Neural cell (in vitro differentiated cells): ENCODE data around the gene SLC35G6. TPM values are rescaled to one million over a fixed set of nuclear protein-coding genes. Genes with fewer than 3 reads are reported as not detected.
"Not testable (repeated sequence)": the region's sequence is repeated elsewhere in the genome, so short reads cannot be mapped to it uniquely, and the experiment has no call there.

Experiments used
- H2AFZ ChIP-seq: fragments of 200-600, 300-800 bp; sonication (generic), shearing (Covaris generic); 2 replicates; pipeline ENCODE4 v1.6.0; 2014; ENCODE audit warnings: low read depth, mild to moderate bottlenecking, antibody characterized with exemption, low read length, moderate library complexity
- H3F3A ChIP-seq: fragments of 200-600 bp; shearing (Covaris generic); 2 replicates; pipeline ENCODE4 v1.6.1; 2016; ENCODE audit warnings: mild to moderate bottlenecking, moderate library complexity, mixed read lengths, antibody characterized with exemption, low read length; ENCODE audit not compliant: insufficient read depth, poor library complexity, severe bottlenecking
- H3K27ac ChIP-seq: fragments of 200-600, 300-800 bp; sonication (generic), shearing (Covaris generic); 2 replicates; pipeline ENCODE4 v1.5.1; 2014; ENCODE audit warnings: mild to moderate bottlenecking, low read length, moderate library complexity
- H3K27me3 ChIP-seq: fragments of 300-800, 200-600 bp; sonication (generic), shearing (Covaris generic); 2 replicates; pipeline ENCODE4 v1.6.0; 2014; ENCODE audit warnings: mild to moderate bottlenecking, low read depth, low read length, moderate library complexity; ENCODE audit not compliant: insufficient read depth
- H3K36me3 ChIP-seq: fragments of 300-800, 200-600 bp; sonication (generic), shearing (Covaris generic); 2 replicates; pipeline ENCODE4 v1.5.1; 2014; ENCODE audit warnings: mild to moderate bottlenecking, antibody characterized with exemption, low read length, moderate library complexity; ENCODE audit not compliant: insufficient read depth
- H3K4me2 ChIP-seq: fragments of 300-800, 200-600 bp; sonication (generic), shearing (Covaris generic); 2 replicates; pipeline ENCODE4 v1.6.0; 2014; ENCODE audit warnings: mild to moderate bottlenecking, low read length
- H3K4me3 ChIP-seq: fragments of 300-800, 200-600 bp; sonication (generic), shearing (Covaris generic); 2 replicates; pipeline ENCODE4 v1.5.1; 2014; ENCODE audit warnings: mild to moderate bottlenecking, low read length, moderate library complexity
- H3K79me2 ChIP-seq: fragments of 200-600 bp; shearing (Covaris generic); replicated peaks from 2 replicates; pipeline ENCODE4 v1.6.0; 2014; ENCODE audit warnings: mild to moderate bottlenecking, low read length, moderate library complexity; ENCODE audit not compliant: insufficient read depth
- H3K9ac ChIP-seq: fragments of 300-800, 200-600 bp; sonication (generic), shearing (Covaris generic); 2 replicates; pipeline ENCODE4 v1.6.1; 2016; ENCODE audit warnings: mild to moderate bottlenecking, low read length, mixed read lengths
- H3K9me2 ChIP-seq: fragments of 200-600 bp; shearing (Covaris generic); 2 replicates; pipeline ENCODE4 v1.6.1; 2016; ENCODE audit warnings: mild to moderate bottlenecking, low read length, mixed read lengths; ENCODE audit not compliant: insufficient read depth
- H3K9me3 ChIP-seq: fragments of 200-600, 300-800 bp; sonication (generic), shearing (Covaris generic); 2 replicates; pipeline ENCODE4 v1.6.1; 2016; ENCODE audit warnings: mild to moderate bottlenecking, mixed run types, low read length, moderate library complexity, mixed read lengths
- H4K20me1 ChIP-seq: fragments of 200-600 bp; shearing (Covaris generic); 2 replicates; pipeline ENCODE4 v1.6.1; 2016; ENCODE audit warnings: mild to moderate bottlenecking, mixed run types; ENCODE audit not compliant: insufficient read depth
- CTCF ChIP-seq: fragments of 450-650 bp; IDR thresholded peaks from 2 replicates; pipeline ENCODE4 v1.5.1; 2014; ENCODE audit warnings: antibody characterized with exemption, mild to moderate bottlenecking, moderate library complexity; ENCODE audit not compliant: poor library complexity, severe bottlenecking
- EP300 ChIP-seq: fragments of 450-650 bp; conservative IDR thresholded peaks from 2 replicates; pipeline ENCODE4 v1.6.1; 2014; ENCODE audit warnings: antibody characterized with exemption, mild to moderate bottlenecking, moderate library complexity; ENCODE audit not compliant: poor library complexity, severe bottlenecking
- EZH2 ChIP-seq: fragments of 200-600, 300-800 bp; shearing (Covaris generic), sonication (generic); IDR thresholded peaks from 2 replicates; pipeline ENCODE4 v1.6.1; 2014; ENCODE audit warnings: antibody characterized with exemption, low read length, borderline replicate concordance, mild to moderate bottlenecking; ENCODE audit not compliant: insufficient read depth, poor library complexity, severe bottlenecking
- MXI1 ChIP-seq: fragments of 450-650 bp; conservative IDR thresholded peaks from 2 replicates; pipeline ENCODE4 v1.6.1; 2014; ENCODE audit warnings: antibody characterized with exemption, mild to moderate bottlenecking; ENCODE audit not compliant: poor library complexity, severe bottlenecking
- POLR2AphosphoS5 ChIP-seq: IDR thresholded peaks from 2 replicates; pipeline ENCODE4 v1.6.1; 2012
- RAD21 ChIP-seq: fragments of 450-650 bp; conservative IDR thresholded peaks from 2 replicates; pipeline ENCODE4 v1.6.1; 2014; ENCODE audit warnings: antibody characterized with exemption, mild to moderate bottlenecking, moderate library complexity
- SMC3 ChIP-seq: fragments of 450-650 bp; conservative IDR thresholded peaks from 2 replicates; pipeline ENCODE4 v1.6.1; 2014; ENCODE audit warnings: antibody characterized with exemption, mild to moderate bottlenecking, moderate library complexity; ENCODE audit not compliant: poor library complexity
- TAF1 ChIP-seq: IDR thresholded peaks from 2 replicates; pipeline ENCODE4 v1.6.1; 2012; ENCODE audit warnings: low read depth
- polyA minus RNA-seq: library from RNA; depleted of rRNA, polyadenylated mRNA; stranded (reverse); fragments of >200 nt; gene quantifications from 2 replicates; pipeline ENCODE4 v1.2.3, GENCODE V29; 2014
- polyA plus RNA-seq: library from polyadenylated mRNA; depleted of rRNA; stranded (reverse); fragments of >200 nt; gene quantifications from 2 replicates; pipeline ENCODE4 v1.2.3, GENCODE V29; 2014
- TF ChIP-seq, protein P1 (sequence below): IDR thresholded peaks from 2 replicates; pipeline ENCODE4 v1.6.1; 2012; ENCODE audit warnings: borderline replicate concordance

Gene SLC35G6
- polyA plus RNA-seq (not detected in 2 replicates), polyA minus RNA-seq (not detected in 2 replicates)

- H3K27ac ChIP-seq: peak within 1 kb of the TSS; percentile 97
- not testable (repeated sequence) for H4K20me1 ChIP-seq, H3F3A ChIP-seq, H3K36me3 ChIP-seq, H3K9me3 ChIP-seq, H2AFZ ChIP-seq, H3K9me2 ChIP-seq, H3K27me3 ChIP-seq
- H3K4me3 ChIP-seq: peak within 1 kb of the TSS; percentile 91
- H3K9ac ChIP-seq: peak within 1 kb of the TSS; percentile 98
- peaks cover 53% of the 10 kb centered on the region for H3K79me2 ChIP-seq
- H3K4me2 ChIP-seq: peak within 1 kb of the TSS; percentile 87
These were observed at the start of gene SLC35G6 for GRCh38 chr17:7481275-7481674. TSS of gene SLC35G6 (plus strand) at chr17:7481446. CDS start at chr17:7481517, 71 bp downstream.

- Histone ChIP-seq H3K36me3 (no peaks in the 10 kb centered on the region), H3F3A (no peaks in the 10 kb centered on the region)
These were observed 49.0 kb upstream of the SLC35G6 start for GRCh38 chr17:7432296-7432695.

More at GRCh38 chr17:7432296-7432695, 49.0 kb upstream of the SLC35G6 start:
- no peaks in the 10 kb centered on the region for H3K9me3 ChIP-seq
- H2AFZ ChIP-seq: no peak overlapping the region
- no peak overlapping the region for H3K4me2 ChIP-seq
- no peak overlapping the region for H3K27ac ChIP-seq
- TF ChIP-seq MXI1 (no peak), EP300 (no peak), SMC3 (no peak), CTCF (no peak), EZH2 (no peak), TAF1 (no peak), POLR2AphosphoS5 (no peak), RAD21 (no peak)
- TF ChIP-seq, protein P1, sequence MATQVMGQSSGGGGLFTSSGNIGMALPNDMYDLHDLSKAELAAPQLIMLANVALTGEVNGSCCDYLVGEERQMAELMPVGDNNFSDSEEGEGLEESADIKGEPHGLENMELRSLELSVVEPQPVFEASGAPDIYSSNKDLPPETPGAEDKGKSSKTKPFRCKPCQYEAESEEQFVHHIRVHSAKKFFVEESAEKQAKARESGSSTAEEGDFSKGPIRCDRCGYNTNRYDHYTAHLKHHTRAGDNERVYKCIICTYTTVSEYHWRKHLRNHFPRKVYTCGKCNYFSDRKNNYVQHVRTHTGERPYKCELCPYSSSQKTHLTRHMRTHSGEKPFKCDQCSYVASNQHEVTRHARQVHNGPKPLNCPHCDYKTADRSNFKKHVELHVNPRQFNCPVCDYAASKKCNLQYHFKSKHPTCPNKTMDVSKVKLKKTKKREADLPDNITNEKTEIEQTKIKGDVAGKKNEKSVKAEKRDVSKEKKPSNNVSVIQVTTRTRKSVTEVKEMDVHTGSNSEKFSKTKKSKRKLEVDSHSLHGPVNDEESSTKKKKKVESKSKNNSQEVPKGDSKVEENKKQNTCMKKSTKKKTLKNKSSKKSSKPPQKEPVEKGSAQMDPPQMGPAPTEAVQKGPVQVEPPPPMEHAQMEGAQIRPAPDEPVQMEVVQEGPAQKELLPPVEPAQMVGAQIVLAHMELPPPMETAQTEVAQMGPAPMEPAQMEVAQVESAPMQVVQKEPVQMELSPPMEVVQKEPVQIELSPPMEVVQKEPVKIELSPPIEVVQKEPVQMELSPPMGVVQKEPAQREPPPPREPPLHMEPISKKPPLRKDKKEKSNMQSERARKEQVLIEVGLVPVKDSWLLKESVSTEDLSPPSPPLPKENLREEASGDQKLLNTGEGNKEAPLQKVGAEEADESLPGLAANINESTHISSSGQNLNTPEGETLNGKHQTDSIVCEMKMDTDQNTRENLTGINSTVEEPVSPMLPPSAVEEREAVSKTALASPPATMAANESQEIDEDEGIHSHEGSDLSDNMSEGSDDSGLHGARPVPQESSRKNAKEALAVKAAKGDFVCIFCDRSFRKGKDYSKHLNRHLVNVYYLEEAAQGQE: no peak
- H3K9ac ChIP-seq: no peak overlapping the region
- no peaks in the 10 kb centered on the region for H3K79me2 ChIP-seq
- no peaks in the 10 kb centered on the region for H4K20me1 ChIP-seq
- H3K4me3 ChIP-seq: no peak overlapping the region
- H3K27me3 ChIP-seq: peaks cover 23% of the 10 kb centered on the region
- no peaks in the 10 kb centered on the region for H3K9me2 ChIP-seq
